ENCODE measurements around the gene FGFR2. TPM values are rescaled to one million over a fixed set of nuclear protein-coding genes. Genes with fewer than 3 reads are reported as not detected.

FGFR2 gene
- total RNA-seq, 4 donors from 2014 or later = 22.5 to 58.0 (median 44.4) TPM

GRCh38 chr10:121518333-121518732, 79.9 kb downstream of the FGFR2 start:
- TF ChIP-seq CTCF (IDR thresholded peaks at IDR 0.05) (no peak), POLR2A (IDR thresholded peaks at IDR 0.05) (no peak)
- no peaks in the 10 kb centered on the region for H3K27me3 ChIP-seq
- intact Hi-C loops (cut with DNase I) = no loop called here
- no peak overlapping the region for H3K27ac ChIP-seq
- H3K4me3 ChIP-seq = no peak overlapping the region
- no peak for DNase-seq
- H3K36me3 ChIP-seq = peaks cover 0 to 50% (median 0%) of the 10 kb centered on the region in 3 donors
- peaks cover 0 to 26% (median 3%) of the 10 kb centered on the region in 3 donors for H3K4me1 ChIP-seq
- H3K9me3 ChIP-seq = no peaks in the 10 kb centered on the region
- 37 to 39% methylated on average over 4 of the region's 4 CpGs for WGBS, 2 donors

DNA sequence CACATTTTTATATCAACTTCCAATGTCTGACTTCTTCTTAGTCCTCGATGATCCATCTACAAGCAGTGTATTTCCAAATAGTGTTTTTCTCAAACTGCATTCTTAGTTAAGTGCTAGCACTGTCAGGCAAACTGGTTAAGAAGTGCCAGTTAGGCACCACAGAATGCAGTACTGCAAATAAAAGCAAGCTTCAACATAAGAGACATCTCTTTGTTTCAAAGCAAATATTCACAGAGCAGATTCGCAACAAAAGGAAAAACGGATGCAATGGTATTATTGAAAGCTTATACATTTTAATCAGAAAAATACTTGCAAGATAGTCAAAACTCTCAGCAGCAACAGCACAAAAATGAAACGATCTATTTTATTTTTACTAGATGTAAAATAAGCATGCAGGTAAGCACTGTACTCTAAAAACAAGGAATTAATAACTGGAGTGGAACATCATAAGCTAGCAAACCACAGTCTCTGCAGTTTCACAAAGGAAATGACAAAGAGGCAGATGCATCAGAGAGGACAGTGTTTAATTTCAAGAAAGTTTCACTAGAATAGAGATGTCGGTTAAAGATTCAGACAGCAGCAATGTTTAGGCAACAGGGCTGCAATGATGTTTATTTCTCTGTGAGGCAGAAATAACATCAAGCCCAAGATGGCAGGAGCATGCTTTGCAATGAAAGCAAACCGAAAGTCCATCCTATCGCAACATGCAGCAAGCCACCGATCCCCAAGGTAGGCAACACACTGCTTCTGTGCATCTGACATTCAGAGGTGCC, 82.0 kb downstream of the FGFR2 start:
- no peaks in the 10 kb centered on the region for H3K27me3 ChIP-seq
- peaks cover 0 to 71% (median 0%) of the 10 kb centered on the region in 3 donors for H3K36me3 ChIP-seq
- peaks cover 0 to 19% (median 0%) of the 10 kb centered on the region in 3 donors for H3K4me1 ChIP-seq
- 54% methylated on average over 8 of the region's 8 CpGs for WGBS, 2 donors
- no peaks in the 10 kb centered on the region for H3K9me3 ChIP-seq
- no peak overlapping the region for H3K27ac ChIP-seq
- intact Hi-C loops (cut with DNase I) = no loop called here
- DNase-seq = no peak
- no peak for TF ChIP-seq CTCF (IDR thresholded peaks at IDR 0.05)
- TF ChIP-seq POLR2A (IDR thresholded peaks at IDR 0.05) = no peak
- H3K4me3 ChIP-seq = no peak overlapping the region

GRCh38 chr10:121514141-121514865, 83.9 kb downstream of the FGFR2 start:
- TF ChIP-seq CTCF (IDR thresholded peaks at IDR 0.05) = no peak
- no peaks in the 10 kb centered on the region for H3K9me3 ChIP-seq
- H3K27me3 ChIP-seq = no peaks in the 10 kb centered on the region
- 75 to 77% methylated on average over 8 of the region's 8 CpGs for WGBS, 2 donors
- DNase-seq = no peak
- intact Hi-C loops (cut with DNase I) = no loop called here
- peaks cover 0 to 30% (median 0%) of the 10 kb centered on the region in 3 donors for H3K4me1 ChIP-seq
- no peak overlapping the region for H3K27ac ChIP-seq
- peaks cover 0 to 83% (median 0%) of the 10 kb centered on the region in 3 donors for H3K36me3 ChIP-seq
- no peak overlapping the region for H3K4me3 ChIP-seq

DNA sequence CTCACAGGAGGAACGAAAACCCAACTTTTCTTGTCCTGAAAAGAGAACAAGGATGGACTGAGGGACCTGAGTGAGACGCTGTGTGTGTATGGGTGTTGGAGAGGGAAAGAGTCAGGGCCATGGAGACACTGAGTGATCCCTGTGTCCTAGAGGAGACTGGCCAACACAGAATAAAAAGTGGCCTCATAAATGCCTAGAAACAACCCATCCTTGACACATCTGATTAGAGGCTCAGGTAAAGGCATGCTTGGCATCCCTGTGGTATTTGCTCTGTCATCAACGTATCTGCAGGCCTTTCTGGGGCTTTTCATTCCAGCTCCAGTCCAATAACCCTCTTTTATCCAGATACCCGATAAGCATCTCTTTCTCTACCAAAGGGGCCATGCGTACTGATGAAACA, 86.3 kb downstream of the FGFR2 start:
- Histone ChIP-seq H3K4me1 (peaks cover 0 to 16% (median 0%) of the 10 kb centered on the region in 3 donors), H3K9me3 (no peaks in the 10 kb centered on the region), H3K27ac (no peak overlapping the region), H3K36me3 (peaks cover 0 to 84% (median 0%) of the 10 kb centered on the region in 3 donors), H3K27me3 (no peaks in the 10 kb centered on the region), H3K4me3 (no peak overlapping the region)
- TF ChIP-seq CTCF (IDR thresholded peaks at IDR 0.05) (no peak), POLR2A (IDR thresholded peaks at IDR 0.05) (no peak)
- intact Hi-C loops (cut with DNase I) = no loop called here
- WGBS, 2 donors = 73% methylated on average over 5 of the region's 5 CpGs
- DNase-seq = no peak

GRCh38 chr10:121511460-121511859, 86.8 kb downstream of the FGFR2 start:
- Histone ChIP-seq H3K9me3 (no peaks in the 10 kb centered on the region), H3K4me1 (peaks cover 0 to 16% (median 0%) of the 10 kb centered on the region in 3 donors)
- TF ChIP-seq POLR2A (IDR thresholded peaks at IDR 0.05) = no peak
- TF ChIP-seq CTCF (IDR thresholded peaks at IDR 0.05) = no peak

More at GRCh38 chr10:121511460-121511859, 86.8 kb downstream of the FGFR2 start:
- no peak overlapping the region for H3K4me3 ChIP-seq
- 99 to 100% methylated on average over 2 to 4 of the region's 4 CpGs for WGBS, 2 donors
- no peaks in the 10 kb centered on the region for H3K27me3 ChIP-seq
- H3K27ac ChIP-seq = no peak overlapping the region
- H3K36me3 ChIP-seq = peaks cover 0 to 85% (median 0%) of the 10 kb centered on the region in 3 donors
- intact Hi-C loops (cut with DNase I) = no loop called here
- DNase-seq = no peak
